ENCODE measurements around the gene GSTA5. TPM values are rescaled to one million over a fixed set of nuclear protein-coding genes. Genes with fewer than 3 reads are reported as not detected.
"Not testable (repeated sequence)": the region's sequence is repeated elsewhere in the genome, so short reads cannot be mapped to it uniquely, and the experiment has no call there.

GSTA5 gene
- total and polyA plus RNA-seq, 2 of the 8 experiments (the other 6 are each of a cell fraction or from before 2014, with no cell fraction given), result not detected

GRCh38 chr6:52789658-52790057, 51.0 kb downstream of the GSTA5 start:
- H3K79me1 ChIP-seq (ENCODE audit: low read depth, low read length); H3K4ac ChIP-seq (replicated peaks; ENCODE audit: insufficient read length, low read depth, low read length); H2BK5ac ChIP-seq (ENCODE audit: low read depth, low read length); H3K23me2 ChIP-seq (ENCODE audit: low read depth, low read length); H3K79me2 ChIP-seq (ENCODE audit: control insufficient read depth in 1 of 2, insufficient read depth in 2 of 2, low read length in 2 of 2); H3K36me3 ChIP-seq (ENCODE audit: control insufficient read depth in 2 of 4, insufficient read depth in 4 of 4, low read length in 3 of 4); H3K9ac ChIP-seq (replicated peaks in 1 of 4; ENCODE audit: extremely low read depth in 1 of 4, low read depth in 3 of 4, low read length in 3 of 4); H3K27me3 ChIP-seq (replicated peaks in 1 of 4; ENCODE audit: control insufficient read depth in 3 of 4, extremely low read depth in 1 of 4, insufficient read depth in 3 of 4, low read length in 3 of 4); H4K5ac ChIP-seq (ENCODE audit: insufficient read length, low read depth, low read length); H3K4me3 ChIP-seq (ENCODE audit: extremely low read depth in 1 of 4, insufficient read depth in 2 of 4, low read depth in 3 of 4, low read length in 4 of 4); H4K20me1 ChIP-seq (replicated peaks in 1 of 2; ENCODE audit: control insufficient read depth in 1 of 2, insufficient read depth in 2 of 2, low read length in 2 of 2); FAIRE-seq; H3K27ac ChIP-seq (ENCODE audit: low read depth, low read length); H2BK15ac ChIP-seq (ENCODE audit: low read length); POLR2A ChIA-PET (ENCODE audit: partially characterized antibody); H3K23ac ChIP-seq (ENCODE audit: insufficient read length); H4K91ac ChIP-seq (replicated peaks; ENCODE audit: insufficient read length, low read length); DNase-seq (ENCODE audit: low read depth in 1 of 2, low spot score in 2 of 2); H3K4me1 ChIP-seq (replicated peaks in 1 of 4; ENCODE audit: control insufficient read depth in 3 of 4, insufficient read depth in 4 of 4, low read length in 3 of 4); H2AFZ ChIP-seq (ENCODE audit: low read length); H3K56ac ChIP-seq (replicated peaks; ENCODE audit: insufficient read length, low read depth, low read length); H3K14ac ChIP-seq (ENCODE audit: insufficient read length); H2BK12ac ChIP-seq (ENCODE audit: low read depth, low read length); H3K9me3 ChIP-seq (ENCODE audit: insufficient read depth in 2 of 2, low read depth in 1 of 2, low read length in 1 of 2); H3K4me2 ChIP-seq (ENCODE audit: insufficient read depth in 1 of 2, low read depth in 2 of 2, low read length in 2 of 2); H2AK5ac ChIP-seq (ENCODE audit: low read depth, low read length); H2BK120ac ChIP-seq (replicated peaks; ENCODE audit: low read depth, low read length); H2BK20ac ChIP-seq (ENCODE audit: low read length); H3K18ac ChIP-seq (ENCODE audit: extremely low read depth, low read length); H4K8ac ChIP-seq (ENCODE audit: extremely low read depth, insufficient read depth, low read length): not testable (repeated sequence)
- CTCF ChIA-PET (ENCODE audit: partially characterized antibody), result interaction anchor here (0.6 kb wide), 1 partner anchor 236 kb away, joined by 3 read pairs; no protein-coding TSS in a partner anchor
- 92% methylated on average over 1 of the region's 1 CpG; no CpG with 5 or more reads in 1 of the 2 experiments for WGBS, 2 experiments (ENCODE audit: extremely low coverage in 1 of 2, insufficient coverage in 1 of 2, insufficient read length in 1 of 2, insufficient replicate concordance in 2 of 2, low coverage in 1 of 2, low lambda C conversion rate in 2 of 2, missing lambda C conversion rate in 1 of 2)
